ENCODE measurements around the gene RMC1.

GRCh38 chr18:23526501-23527063, 23.3 kb downstream of the RMC1 start:
- TF ChIP-seq CTCF (conservative IDR thresholded peaks at IDR 0.05; ENCODE audit: low read length) (no peak), EZH2phosphoT487 (IDR thresholded peaks at IDR 0.05; ENCODE audit: borderline replicate concordance, low read depth, low read length) (no peak)
